ENCODE results near the gene PDIA5.

Gene PDIA5

DNA sequence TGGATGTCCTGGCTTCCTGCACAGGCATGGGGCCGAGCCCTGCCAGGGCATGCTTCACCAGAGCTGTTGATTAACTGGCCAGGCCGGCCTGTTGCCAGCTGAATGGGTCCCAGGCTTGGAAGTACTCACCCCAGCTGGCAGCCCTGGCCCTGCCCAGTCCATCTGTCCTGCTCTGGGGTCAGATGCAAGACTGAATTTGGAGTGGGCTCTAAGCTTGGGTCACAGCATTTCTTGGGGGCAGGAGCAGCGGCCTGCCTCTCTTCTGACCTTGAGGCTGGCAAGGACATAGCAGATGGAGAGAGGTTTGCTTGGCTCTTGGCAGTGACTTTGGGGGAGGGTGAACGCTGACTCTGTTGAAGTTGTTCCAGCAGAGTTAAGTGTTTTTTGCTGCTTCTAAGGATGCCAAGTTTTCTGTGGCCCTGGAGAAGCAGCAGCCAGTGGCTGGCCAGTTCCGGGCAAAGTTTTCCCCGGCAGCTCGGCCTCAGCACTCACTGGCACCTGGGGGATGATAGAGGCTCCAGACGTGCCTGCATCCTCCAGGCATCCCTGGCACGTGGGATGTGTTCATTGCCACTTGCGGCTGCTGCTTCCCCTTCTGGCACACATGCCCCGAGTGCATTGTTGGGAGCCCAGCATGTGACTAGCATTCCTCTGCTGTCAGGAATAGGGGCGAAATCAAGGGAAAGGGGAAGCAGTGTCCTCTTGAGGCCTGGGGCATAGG lies 22.9 kb downstream of the PDIA5 start:
- Histone ChIP-seq H3K4me3 (ENCODE audit: low read depth, low read length) (no peak overlapping the region), H3K27ac (no peak overlapping the region), H3K27me3 (replicated peaks) (no peaks in the 10 kb centered on the region), H3K36me3 (replicated peaks) (peaks cover 31% of the 10 kb centered on the region)
- TF ChIP-seq, protein P1, sequence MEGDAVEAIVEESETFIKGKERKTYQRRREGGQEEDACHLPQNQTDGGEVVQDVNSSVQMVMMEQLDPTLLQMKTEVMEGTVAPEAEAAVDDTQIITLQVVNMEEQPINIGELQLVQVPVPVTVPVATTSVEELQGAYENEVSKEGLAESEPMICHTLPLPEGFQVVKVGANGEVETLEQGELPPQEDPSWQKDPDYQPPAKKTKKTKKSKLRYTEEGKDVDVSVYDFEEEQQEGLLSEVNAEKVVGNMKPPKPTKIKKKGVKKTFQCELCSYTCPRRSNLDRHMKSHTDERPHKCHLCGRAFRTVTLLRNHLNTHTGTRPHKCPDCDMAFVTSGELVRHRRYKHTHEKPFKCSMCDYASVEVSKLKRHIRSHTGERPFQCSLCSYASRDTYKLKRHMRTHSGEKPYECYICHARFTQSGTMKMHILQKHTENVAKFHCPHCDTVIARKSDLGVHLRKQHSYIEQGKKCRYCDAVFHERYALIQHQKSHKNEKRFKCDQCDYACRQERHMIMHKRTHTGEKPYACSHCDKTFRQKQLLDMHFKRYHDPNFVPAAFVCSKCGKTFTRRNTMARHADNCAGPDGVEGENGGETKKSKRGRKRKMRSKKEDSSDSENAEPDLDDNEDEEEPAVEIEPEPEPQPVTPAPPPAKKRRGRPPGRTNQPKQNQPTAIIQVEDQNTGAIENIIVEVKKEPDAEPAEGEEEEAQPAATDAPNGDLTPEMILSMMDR (IDR thresholded peaks at IDR 0.05; ENCODE audit: low read depth, low read length, missing control alignments) = no peak
- in situ Hi-C loops (cut with HindIII; ENCODE audit: low pct_ligation_motif_present, low sequenced_read_pairs) = no loop called here
- no peak for DNase-seq

DNA sequence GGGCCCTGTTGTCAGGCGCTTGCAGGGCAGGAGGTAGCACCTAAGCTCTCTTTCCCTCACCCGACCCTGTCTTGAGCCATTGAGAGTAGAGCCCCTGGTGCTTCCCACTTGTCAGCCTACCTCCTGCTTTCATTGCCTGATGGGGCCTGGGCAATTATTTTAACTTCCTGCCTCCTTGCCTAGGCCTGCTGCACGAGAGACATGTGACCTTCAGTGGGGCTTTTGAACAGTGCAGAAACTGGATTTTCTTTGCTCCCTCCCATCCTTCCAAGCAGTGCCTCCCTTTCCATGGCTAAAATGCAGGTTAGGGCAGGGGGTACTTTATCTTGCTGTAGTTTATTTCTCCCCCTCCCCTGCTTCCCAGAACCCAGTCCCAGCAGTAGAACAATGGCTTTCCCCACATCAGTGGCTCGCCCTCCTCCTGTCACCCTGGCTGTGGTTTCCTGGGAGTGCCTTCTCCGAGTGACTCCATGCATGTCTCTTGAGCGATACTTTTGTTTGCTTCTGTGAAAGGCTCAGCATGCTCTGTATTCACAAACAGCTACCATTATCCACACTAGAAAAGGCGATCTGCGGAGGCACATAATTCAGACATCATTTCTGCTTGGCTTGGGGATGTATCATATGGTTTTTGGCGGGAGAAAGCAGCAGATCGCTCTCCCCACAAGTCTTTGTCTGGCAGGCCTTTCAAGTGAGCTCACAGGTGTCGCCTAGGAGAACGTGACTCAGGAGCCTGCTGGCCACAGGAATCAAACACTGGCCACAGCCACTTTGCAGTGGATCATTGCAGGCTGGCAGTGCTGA lies 24.1 kb downstream of the PDIA5 start:
- in situ Hi-C loops (cut with HindIII; ENCODE audit: low pct_ligation_motif_present, low sequenced_read_pairs) = no loop called here
- Histone ChIP-seq H3K36me3 (replicated peaks) (peaks cover 31% of the 10 kb centered on the region), H3K27me3 (replicated peaks) (no peaks in the 10 kb centered on the region), H3K4me3 (ENCODE audit: low read depth, low read length) (no peak overlapping the region), H3K27ac (no peak overlapping the region)
- TF ChIP-seq, protein P1 (IDR thresholded peaks at IDR 0.05; ENCODE audit: low read depth, low read length, missing control alignments) = no peak
- DNase-seq = no peak

DNA sequence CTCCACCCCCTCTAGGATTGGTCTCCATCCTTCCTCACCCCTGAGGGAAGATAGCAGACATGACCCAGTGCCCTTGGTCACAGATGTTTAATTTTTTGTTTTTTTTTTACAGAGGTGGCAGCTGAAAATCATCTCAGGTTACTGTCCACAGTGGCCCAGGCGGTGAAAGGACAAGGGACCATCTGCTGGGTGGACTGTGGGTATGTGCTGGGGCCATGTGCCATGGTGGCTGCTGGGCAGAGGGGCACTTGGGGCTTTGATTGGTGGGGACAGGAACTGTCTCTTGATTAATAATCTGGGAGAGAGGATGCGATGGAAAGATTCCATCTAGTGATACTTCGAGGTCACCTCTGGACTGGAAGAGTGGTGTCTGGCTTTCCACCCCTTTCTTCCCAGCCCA lies 25.4 kb downstream of the PDIA5 start:
- no peak overlapping the region for H3K27ac ChIP-seq
- no peaks in the 10 kb centered on the region for H3K27me3 ChIP-seq (replicated peaks)
- no peak for DNase-seq
- no peak overlapping the region for H3K4me3 ChIP-seq (ENCODE audit: low read depth, low read length)
- in situ Hi-C loops (cut with HindIII; ENCODE audit: low pct_ligation_motif_present, low sequenced_read_pairs) = no loop called here
- H3K36me3 ChIP-seq (replicated peaks) = peaks cover 31% of the 10 kb centered on the region
- TF ChIP-seq, protein P1 (IDR thresholded peaks at IDR 0.05; ENCODE audit: low read depth, low read length, missing control alignments) = no peak

DNA sequence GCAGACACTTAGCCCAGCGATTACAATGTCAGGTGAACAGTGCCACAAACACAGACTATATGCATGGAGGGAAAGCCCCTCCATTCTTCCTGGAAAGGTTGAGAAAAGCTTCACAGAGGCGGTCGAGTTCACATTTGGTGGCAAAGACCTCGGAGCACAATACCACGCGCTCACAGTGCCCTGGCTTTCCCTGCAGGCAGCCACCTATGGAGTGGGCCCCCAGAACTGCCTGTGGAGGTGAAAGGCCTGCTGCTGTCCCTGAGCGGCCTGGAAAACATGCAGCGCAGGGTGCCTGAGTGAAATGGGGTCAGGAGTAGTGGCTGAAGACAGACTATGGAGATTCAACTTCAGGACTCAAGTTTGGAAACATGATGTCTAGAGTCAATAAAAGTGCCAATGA lies 26.9 kb downstream of the PDIA5 start:
- Histone ChIP-seq H3K4me3 (ENCODE audit: low read depth, low read length) (no peak overlapping the region), H3K27ac (no peak overlapping the region), H3K27me3 (replicated peaks) (no peaks in the 10 kb centered on the region), H3K36me3 (replicated peaks) (peaks cover 38% of the 10 kb centered on the region)
- DNase-seq = no peak
- in situ Hi-C loops (cut with HindIII; ENCODE audit: low pct_ligation_motif_present, low sequenced_read_pairs) = no loop called here
- TF ChIP-seq, protein P1 (IDR thresholded peaks at IDR 0.05; ENCODE audit: low read depth, low read length, missing control alignments) = no peak

DNA sequence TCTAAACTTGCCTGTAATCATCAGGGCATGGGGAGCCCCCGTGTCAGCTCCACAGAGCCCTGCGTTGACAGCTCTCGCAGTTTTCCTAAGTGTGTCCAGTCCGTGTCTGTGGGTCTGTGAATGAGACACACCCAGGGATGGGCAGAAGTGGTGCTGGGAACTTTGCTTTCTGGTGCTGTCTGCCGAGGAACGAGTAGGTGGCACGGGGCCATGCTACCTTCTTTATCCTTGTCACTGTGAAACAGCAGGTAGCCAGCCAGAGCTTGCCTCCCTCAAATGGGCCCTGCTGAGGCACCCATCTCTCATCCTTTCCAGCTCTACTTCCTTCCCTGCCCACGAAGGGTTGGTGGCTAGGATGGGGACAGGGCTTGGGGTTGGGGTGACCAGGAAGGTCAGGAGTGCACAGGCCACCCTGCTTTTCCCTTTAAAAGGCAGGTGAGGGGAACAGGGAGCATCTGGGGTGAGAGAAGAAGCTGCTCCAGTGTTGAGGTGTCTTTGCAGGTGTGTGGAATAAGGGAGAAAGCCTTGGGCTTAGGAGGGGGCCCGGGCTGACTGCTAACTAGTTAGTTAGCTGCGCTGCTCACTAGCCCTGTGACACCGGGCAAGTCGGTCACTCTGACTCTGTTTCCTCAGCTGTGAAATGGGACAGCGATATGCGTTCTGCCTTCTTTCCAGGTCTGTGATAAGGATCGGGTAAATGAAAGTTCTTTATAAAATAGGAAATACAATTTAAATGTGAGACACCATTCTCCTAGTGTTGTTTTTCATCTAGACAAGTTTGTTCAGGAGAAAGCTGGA lies 27.9 kb downstream of the PDIA5 start:
- TF ChIP-seq, protein P1 (IDR thresholded peaks at IDR 0.05; ENCODE audit: low read depth, low read length, missing control alignments) = no peak
- peaks cover 40% of the 10 kb centered on the region for H3K36me3 ChIP-seq (replicated peaks)
- H3K27me3 ChIP-seq (replicated peaks) = no peaks in the 10 kb centered on the region
- no peak overlapping the region for H3K27ac ChIP-seq
- in situ Hi-C loops (cut with HindIII; ENCODE audit: low pct_ligation_motif_present, low sequenced_read_pairs) = no loop called here
- H3K4me3 ChIP-seq (ENCODE audit: low read depth, low read length) = no peak overlapping the region
- DNase-seq = no peak

All from brain microvascular endothelial cell (primary cell).